ENCODE measurements around the gene AIG1. TPM values are rescaled to one million over a fixed set of nuclear protein-coding genes. Genes with fewer than 3 reads are reported as not detected.

Gene AIG1
- 13.6 and 18.0 TPM in 2 replicates for total RNA-seq

GRCh38 chr6:143060806-143061596 lies at the start of gene AIG1:
AIG1 (plus strand) TSS chr6:143060889; CDS start chr6:143060926, 37 bp downstream.

Other genes with a start within 250 kb of the AIG1 start
- gene HIVEP2, start 115.7 kb upstream of the AIG1 start, total RNA-seq: 11.3 and 12.2 TPM in 2 replicates